Measurements from ENCODE around the gene SPARC. TPM values are rescaled to one million over a fixed set of nuclear protein-coding genes. Genes with fewer than 3 reads are reported as not detected.
A peak's percentile ranks its signal among the peaks of the same experiment; 100 is the strongest.

SPARC gene
- total RNA-seq, 1 donor from 2014 or later = 158 TPM

- no peak for TF ChIP-seq CTCF (IDR thresholded peaks at IDR 0.05)
- no peak for TF ChIP-seq EZH2phosphoT487 (IDR thresholded peaks at IDR 0.05)
- TF ChIP-seq EZH2 (IDR thresholded peaks at IDR 0.05) = no peak
- Histone ChIP-seq H3K9me3 (ENCODE audit: low read depth) (no peaks in the 10 kb centered on the region), H3K4me1 (peaks cover 11% of the 10 kb centered on the region), H3K36me3 (no peaks in the 10 kb centered on the region), H3K27me3 (no peaks in the 10 kb centered on the region), H3F3A (ENCODE audit: low read depth) (peaks cover 13% of the 10 kb centered on the region), H3K4me3 (no peak overlapping the region), H3K4me2 (peak overlapping the region; percentile 34), H4K20me1 (ENCODE audit: low read depth) (no peaks in the 10 kb centered on the region), H3K9ac (no peak overlapping the region), H3K27ac (no peak overlapping the region), H2AFZ (replicated peaks) (peak overlapping the region; percentile 44), H3K79me2 (ENCODE audit: low read depth) (no peaks in the 10 kb centered on the region)
- Mint-ChIP-seq H3K9me3 (no peaks in the 10 kb centered on the region), H3K4me3 (peak overlapping the region; percentile 17), H3K27ac (peak overlapping the region; percentile 26), H3K36me3 (no peaks in the 10 kb centered on the region), H3K27me3 (ENCODE audit: insufficient read depth, low read depth) (peaks cover 3% of the 10 kb centered on the region), H3K4me1 (peaks cover 19% of the 10 kb centered on the region)
- DNase-seq (ENCODE audit: low spot score) = peak; percentile 55
Observed at GRCh38 chr5:151648988-151649387, 37.7 kb downstream of the SPARC start.

GRCh38 chr5:151648089-151648488, 38.6 kb downstream of the SPARC start:
- Mint-ChIP-seq H3K4me1 (peaks cover 19% of the 10 kb centered on the region), H3K9me3 (no peaks in the 10 kb centered on the region), H3K4me3 (no peak overlapping the region), H3K27ac (no peak overlapping the region), H3K36me3 (no peaks in the 10 kb centered on the region), H3K27me3 (ENCODE audit: insufficient read depth, low read depth) (peaks cover 3% of the 10 kb centered on the region)
- Histone ChIP-seq H3K4me3 (no peak overlapping the region), H4K20me1 (ENCODE audit: low read depth) (no peaks in the 10 kb centered on the region), H3K9me3 (ENCODE audit: low read depth) (no peaks in the 10 kb centered on the region), H3K79me2 (ENCODE audit: low read depth) (no peaks in the 10 kb centered on the region), H3K27me3 (no peaks in the 10 kb centered on the region), H3K4me1 (peaks cover 11% of the 10 kb centered on the region), H3K4me2 (no peak overlapping the region), H3K36me3 (no peaks in the 10 kb centered on the region), H3F3A (ENCODE audit: low read depth) (peaks cover 13% of the 10 kb centered on the region), H3K27ac (no peak overlapping the region), H3K9ac (no peak overlapping the region), H2AFZ (replicated peaks) (no peak overlapping the region)
- no peak for DNase-seq (ENCODE audit: low spot score)
- TF ChIP-seq EZH2 (IDR thresholded peaks at IDR 0.05) = no peak
- TF ChIP-seq CTCF (IDR thresholded peaks at IDR 0.05) = no peak

GRCh38 chr5:151647320-151647861, 39.3 kb downstream of the SPARC start:
- no peak overlapping the region for H3K27ac ChIP-seq
- no peak overlapping the region for H3K4me3 ChIP-seq
- DNase-seq (ENCODE audit: low spot score) = no peak
- no peaks in the 10 kb centered on the region for H3K79me2 ChIP-seq (ENCODE audit: low read depth)
- peaks cover 11% of the 10 kb centered on the region for H3K4me1 ChIP-seq
- peaks cover 4% of the 10 kb centered on the region for H3K27me3 Mint-ChIP-seq (ENCODE audit: insufficient read depth, low read depth)
- no peak overlapping the region for H3K4me3 Mint-ChIP-seq
- no peaks in the 10 kb centered on the region for H3K27me3 ChIP-seq
- H2AFZ ChIP-seq (replicated peaks) = no peak overlapping the region
- no peaks in the 10 kb centered on the region for H3K9me3 Mint-ChIP-seq
- TF ChIP-seq EZH2 (IDR thresholded peaks at IDR 0.05) (no peak), EZH2phosphoT487 (IDR thresholded peaks at IDR 0.05) (no peak), CTCF (IDR thresholded peaks at IDR 0.05) (no peak)
- H3K4me2 ChIP-seq = no peak overlapping the region
- H3K36me3 Mint-ChIP-seq = no peaks in the 10 kb centered on the region
- H3K27ac Mint-ChIP-seq = no peak overlapping the region
- peaks cover 13% of the 10 kb centered on the region for H3F3A ChIP-seq (ENCODE audit: low read depth)
- no peak overlapping the region for H3K9ac ChIP-seq
- no peaks in the 10 kb centered on the region for H4K20me1 ChIP-seq (ENCODE audit: low read depth)
- H3K9me3 ChIP-seq (ENCODE audit: low read depth) = no peaks in the 10 kb centered on the region
- peaks cover 19% of the 10 kb centered on the region for H3K4me1 Mint-ChIP-seq
- no peaks in the 10 kb centered on the region for H3K36me3 ChIP-seq
